Measurements from ENCODE around the gene SLC16A11.

DNA sequence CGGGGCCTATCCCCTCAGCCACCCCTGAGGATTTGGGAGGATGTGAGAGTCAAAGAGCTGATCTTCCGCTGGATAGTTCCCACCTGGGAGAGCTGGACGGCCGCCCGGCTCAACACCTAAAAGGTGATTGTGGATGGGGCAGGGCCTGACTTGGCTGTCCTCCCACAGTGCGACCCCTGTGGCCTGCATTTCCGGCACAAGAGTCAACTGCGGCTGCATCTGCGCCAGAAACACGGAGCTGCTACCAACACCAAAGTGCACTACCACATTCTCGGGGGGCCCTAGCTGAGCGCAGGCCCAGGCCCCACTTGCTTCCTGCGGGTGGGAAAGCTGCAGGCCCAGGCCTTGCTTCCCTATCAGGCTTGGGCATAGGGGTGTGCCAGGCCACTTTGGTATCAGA, 16.6 kb downstream of the SLC16A11 start:
- TF ChIP-seq, protein P1, sequence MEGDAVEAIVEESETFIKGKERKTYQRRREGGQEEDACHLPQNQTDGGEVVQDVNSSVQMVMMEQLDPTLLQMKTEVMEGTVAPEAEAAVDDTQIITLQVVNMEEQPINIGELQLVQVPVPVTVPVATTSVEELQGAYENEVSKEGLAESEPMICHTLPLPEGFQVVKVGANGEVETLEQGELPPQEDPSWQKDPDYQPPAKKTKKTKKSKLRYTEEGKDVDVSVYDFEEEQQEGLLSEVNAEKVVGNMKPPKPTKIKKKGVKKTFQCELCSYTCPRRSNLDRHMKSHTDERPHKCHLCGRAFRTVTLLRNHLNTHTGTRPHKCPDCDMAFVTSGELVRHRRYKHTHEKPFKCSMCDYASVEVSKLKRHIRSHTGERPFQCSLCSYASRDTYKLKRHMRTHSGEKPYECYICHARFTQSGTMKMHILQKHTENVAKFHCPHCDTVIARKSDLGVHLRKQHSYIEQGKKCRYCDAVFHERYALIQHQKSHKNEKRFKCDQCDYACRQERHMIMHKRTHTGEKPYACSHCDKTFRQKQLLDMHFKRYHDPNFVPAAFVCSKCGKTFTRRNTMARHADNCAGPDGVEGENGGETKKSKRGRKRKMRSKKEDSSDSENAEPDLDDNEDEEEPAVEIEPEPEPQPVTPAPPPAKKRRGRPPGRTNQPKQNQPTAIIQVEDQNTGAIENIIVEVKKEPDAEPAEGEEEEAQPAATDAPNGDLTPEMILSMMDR (IDR thresholded peaks at IDR 0.05; ENCODE audit: poor library complexity) = no peak
- no peak for TF ChIP-seq EZH2 (IDR thresholded peaks at IDR 0.05; ENCODE audit: borderline replicate concordance)

All from hepatocyte (in vitro differentiated cells).